Heart left ventricle (tissue), 16 donors: ENCODE data around the gene GAREM1. TPM values are rescaled to one million over a fixed set of nuclear protein-coding genes. Genes with fewer than 3 reads are reported as not detected.
A peak's percentile ranks its signal among the peaks of the same experiment; 100 is the strongest.

Source experiments
- ATAC-seq, 4 donors: fragments of 200-7000 bp; cut with Tn5 transposase; one replicate each; pipeline ENCODE4 v1.9.1; 2020 to 2022; ENCODE audit warnings: moderate library complexity in 4 of 4, mild to moderate bottlenecking in 3 of 4, moderate number of reproducible peaks in 1 of 4
- DNase-seq, 5 donors: peaks; one replicate each; pipeline ENCODE4 v3.0.0-alpha.2; 2020
- H3K27ac ChIP-seq, 12 donors: fragments of 200-600 bp; sonication (generic) in 4 of 12; one replicate each; pipeline versions ENCODE4 v1.5.0 to v1.8.0; 2016 to 2022; ENCODE audit warnings: mild to moderate bottlenecking in 2 of 12
- H3K27me3 ChIP-seq, 9 donors: fragments of 200-600 bp; sonication (generic) in 2 of 9; one replicate each; pipeline versions ENCODE4 v1.5.1 to v1.8.0; 2016 to 2022; ENCODE audit warnings: mild to moderate bottlenecking in 3 of 9
- H3K36me3 ChIP-seq, 9 donors: fragments of 200-600 bp; sonication (generic) in 2 of 9; one replicate each; pipeline versions ENCODE4 v1.5.0 to v1.8.0; 2018 to 2022; ENCODE audit warnings: mild to moderate bottlenecking in 2 of 9
- H3K4me1 ChIP-seq, 12 donors: fragments of 200-600 bp; sonication (generic) in 4 of 12; one replicate each; pipeline versions ENCODE4 v1.5.0 to v1.8.0; 2016 to 2022; ENCODE audit warnings: mild to moderate bottlenecking in 3 of 12
- H3K4me3 ChIP-seq, 12 donors: fragments of 200-600 bp; sonication (generic) in 4 of 12; one replicate each; pipeline versions ENCODE4 v1.5.0 to v1.8.0; 2017 to 2022; ENCODE audit warnings: mild to moderate bottlenecking in 9 of 12, moderate library complexity in 4 of 12
- H3K9me3 ChIP-seq, 12 donors: fragments of 200-600 bp; sonication (generic) in 4 of 12; one replicate each; pipeline versions ENCODE4 v1.5.0 to v1.8.0; 2016 to 2022; ENCODE audit warnings: mild to moderate bottlenecking in 1 of 12
- CTCF ChIP-seq, 12 donors: fragments of 200-600 bp; sonication (generic) in 4 of 12; IDR thresholded peaks; one replicate each; pipeline versions ENCODE4 v1.5.0 to v1.8.0; 2018 to 2022; ENCODE audit warnings: antibody characterized with exemption in 12 of 12, mild to moderate bottlenecking in 5 of 12
- POLR2A ChIP-seq, 2 donors: fragments of 450-650 bp; IDR thresholded peaks; one replicate each; pipeline ENCODE4 v1.6.1; 2017; ENCODE audit warnings: antibody characterized with exemption in 2 of 2, mild to moderate bottlenecking in 2 of 2, moderate library complexity in 2 of 2
- WGBS, 4 donors: extraction: QIAGEN DNeasy Blood & Tissue Kit in 2 of 4; methylation state at CpG; one replicate each; pipeline versions ENCODE4 v1.1.5 to v1.1.7; 2013 to 2018; 5-methylcytosine and 5-hydroxymethylcytosine counted together
- intact Hi-C, 10 donors: fragments of 100-400 bp; cut with DNase I; formaldehyde crosslinking; loops; one replicate each; pipeline versions ENCODE4 v1.11.1 to v1.14.2; 2022
- polyA plus RNA-seq, 2 donors: library from polyadenylated mRNA; stranded (reverse); fragments of 200-250 nt; gene quantifications; one replicate each; pipeline ENCODE4 v1.2.3, GENCODE V29; 2013
- total RNA-seq, 9 donors: library from RNA; depleted of rRNA in 2 of 9; stranded (reverse); fragments of >200 nt in 2 of 9; fragmentation: NEBNext Ultra II Directional in 3 of 9; extraction: Animal tissue kit (Norgen Biotek cat#: 25700) in 3 of 9; gene quantifications; one replicate each; pipeline versions ENCODE4 v1.1.0 to v1.2.4, GENCODE V29; 2016 to 2023
- donor health status: ischemic (EF 13 %, LVEDD 7.1; RV severe dilation, severe dysfunction).
- donor health status: healthy with polysubstance abuse.
- donor health status: DM: no; HTN: yes; CAD: no.
- donor health status: DM: no; HTN: no; CAD: no.
- donor health status: ischemic (EF 25% LVEDD 6.9; RV normal size, moderate dysfunction).
- donor health status: ischemic (EF 25% LVEDD 5.7; RV mildly dilated, moderate dysfunction).
- donor health status: healthy.
- donor health status: DM: yes; HTN: yes; CAD: no.
- donor health status: ischemic (EF 35%, LVEDD 5.7; RV mildly dilated, moderate dysfunction).
- donor health status: nonischemic (EF 11% LVEDD 7.7; RV severe dilation, severe dysfunction).
- donor health status: DM: yes; HTN: yes; CAD: no.
- donor health status: PGD.
- donor health status: ischemic (EF 29% LVEDD 5.4; RV normal size, mild dysfunction).
- donor health status: nonischemic (EF 23%, LVEDD 6.1; RV moderate dilation, normal function).

Gene GAREM1
- total and polyA plus RNA-seq, 11 donors = 1.8 to 28.8 (median 13.0) TPM

- no peak overlapping the region for H3K4me3 ChIP-seq
- no peak for TF ChIP-seq POLR2A (IDR thresholded peaks at IDR 0.05)
- TF ChIP-seq CTCF (IDR thresholded peaks at IDR 0.05) = no peak
- no peak for DNase-seq
- H3K4me1 ChIP-seq = peaks cover 0 to 32% (median 8%) of the 10 kb centered on the region in 12 donors
- no peaks in the 10 kb centered on the region for H3K9me3 ChIP-seq
- peak in 1 of 4 donors; percentile 42 for ATAC-seq
- intact Hi-C loops = no loop called here
- H3K36me3 ChIP-seq = no peaks in the 10 kb centered on the region
- peak overlapping the region in 3 of 12 donors; percentile 1 to 20 (median 14) for H3K27ac ChIP-seq
- 59 to 68% (median 64%) methylated on average over 3 of the region's 3 CpGs for WGBS, 4 donors
- H3K27me3 ChIP-seq = no peaks in the 10 kb centered on the region
Observed at GRCh38 chr18:32326450-32327308, 144.0 kb downstream of the GAREM1 start.

GRCh38 chr18:32324181-32324580, 146.5 kb downstream of the GAREM1 start:
- 63 to 77% (median 69%) methylated on average over 4 of the region's 4 CpGs for WGBS, 4 donors
- no peaks in the 10 kb centered on the region for H3K9me3 ChIP-seq
- DNase-seq (peak in 1 of 5 donors; percentile 26), ATAC-seq (peak; percentile 38 to 87 (median 76))
- no peaks in the 10 kb centered on the region for H3K36me3 ChIP-seq
- H3K27ac ChIP-seq = peak overlapping the region in 7 of 12 donors; percentile 1 to 68 (median 47)
- H3K4me1 ChIP-seq = peaks cover 0 to 32% (median 8%) of the 10 kb centered on the region in 12 donors
- H3K4me3 ChIP-seq = peak overlapping the region in 3 of 12 donors; percentile 7 to 19 (median 10)
- intact Hi-C loops = no loop called here
- no peak for TF ChIP-seq CTCF (IDR thresholded peaks at IDR 0.05)
- TF ChIP-seq POLR2A (IDR thresholded peaks at IDR 0.05) = no peak
- H3K27me3 ChIP-seq = no peaks in the 10 kb centered on the region

- Histone ChIP-seq H3K36me3 (no peaks in the 10 kb centered on the region), H3K4me3 (no peak overlapping the region), H3K27me3 (no peaks in the 10 kb centered on the region), H3K9me3 (no peaks in the 10 kb centered on the region), H3K27ac (no peak overlapping the region), H3K4me1 (peaks cover 0 to 39% (median 10%) of the 10 kb centered on the region in 12 donors)
- WGBS, 4 donors = 65 to 82% (median 76%) methylated on average over 1 of the region's 1 CpG
- intact Hi-C loops = no loop called here
- TF ChIP-seq POLR2A (IDR thresholded peaks at IDR 0.05) = no peak
- TF ChIP-seq CTCF (IDR thresholded peaks at IDR 0.05) = no peak
- DNase-seq (no peak), ATAC-seq (no peak)
Observed at GRCh38 chr18:32321826-32322225, 148.9 kb downstream of the GAREM1 start.

- ATAC-seq (no peak), DNase-seq (no peak)
- no peaks in the 10 kb centered on the region for H3K27me3 ChIP-seq
- no peaks in the 10 kb centered on the region for H3K9me3 ChIP-seq
- no peak overlapping the region for H3K4me3 ChIP-seq
- H3K4me1 ChIP-seq = peaks cover 0 to 23% (median 6%) of the 10 kb centered on the region in 12 donors
- no peak overlapping the region for H3K27ac ChIP-seq
- intact Hi-C loops = no loop called here
- no peaks in the 10 kb centered on the region for H3K36me3 ChIP-seq
- TF ChIP-seq CTCF (IDR thresholded peaks at IDR 0.05) (no peak), POLR2A (IDR thresholded peaks at IDR 0.05) (no peak)
Observed at GRCh38 chr18:32319084-32319483, 151.6 kb downstream of the GAREM1 start.
